Measurements from ENCODE around the gene CENPO. TPM values are rescaled to one million over a fixed set of nuclear protein-coding genes. Genes with fewer than 3 reads are reported as not detected.
"Not testable (repeated sequence)": the region's sequence is repeated elsewhere in the genome, so short reads cannot be mapped to it uniquely, and the experiment has no call there.

Gene CENPO
- total RNA-seq, 1 experiment from 2014 or later: 25.2 TPM

DNA sequence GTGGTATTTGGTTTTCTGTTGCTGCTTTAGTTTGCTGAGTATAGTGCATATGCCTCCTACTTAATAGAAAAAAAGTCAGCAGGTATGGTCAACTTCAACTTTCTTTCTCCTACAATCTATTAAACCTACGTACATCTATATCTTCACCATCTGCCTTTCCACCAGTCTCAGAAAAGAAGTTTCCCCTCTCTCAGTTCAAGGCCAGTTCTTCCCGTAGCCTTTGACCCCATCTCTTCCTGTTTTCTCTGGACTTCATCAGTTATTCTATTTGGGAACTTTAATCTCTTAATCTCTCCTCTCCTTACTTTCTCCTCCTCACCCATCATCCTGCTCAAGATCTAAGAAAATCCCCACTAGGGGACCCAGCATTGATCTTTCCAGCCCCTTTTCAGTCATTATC, 5.7 kb upstream of the CENPO start:
- DNase-seq (ENCODE audit: extremely low read depth, low read depth): no peak

DNA sequence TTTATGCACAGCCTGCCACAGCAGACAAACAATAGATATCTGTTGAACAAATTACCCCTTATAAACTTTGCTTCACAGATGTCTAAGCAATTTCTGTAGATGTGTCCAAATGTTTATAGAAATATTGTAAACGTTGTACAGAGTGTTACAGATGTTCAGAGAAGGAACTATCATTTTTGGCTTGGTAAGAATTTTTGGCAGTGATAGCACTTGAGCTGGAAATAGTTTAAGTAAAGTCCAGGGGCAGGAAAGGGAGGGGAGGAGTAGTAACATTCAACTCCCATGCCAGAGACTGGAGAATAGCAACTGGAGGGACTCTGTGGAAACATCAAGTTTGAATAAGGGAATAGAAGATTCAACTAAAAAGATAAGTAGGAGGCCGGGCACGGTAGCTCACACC, 4.4 kb upstream of the CENPO start:
- no peak for DNase-seq (ENCODE audit: extremely low read depth, low read depth)

DNA sequence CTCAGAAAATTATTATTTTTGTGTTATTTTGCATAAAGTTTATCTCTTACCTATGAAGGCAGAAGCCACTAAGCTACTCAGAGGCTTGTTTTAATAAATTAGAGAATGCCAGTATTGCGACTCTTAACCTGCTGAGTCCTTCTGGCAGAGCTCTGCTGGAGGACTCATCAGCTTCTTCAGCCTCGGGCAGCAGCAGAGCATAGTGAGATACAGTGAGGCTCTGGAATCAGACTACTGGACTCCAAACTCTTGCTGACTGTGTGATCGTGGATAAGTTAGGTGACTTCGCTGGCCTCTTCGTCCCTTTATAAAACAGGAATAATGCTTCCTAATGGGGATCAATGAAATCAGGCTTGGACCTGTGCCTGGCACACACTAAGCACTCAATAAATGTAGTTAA, 1.8 kb upstream of the CENPO start:
- no peak for DNase-seq (ENCODE audit: extremely low read depth, low read depth)

DNA sequence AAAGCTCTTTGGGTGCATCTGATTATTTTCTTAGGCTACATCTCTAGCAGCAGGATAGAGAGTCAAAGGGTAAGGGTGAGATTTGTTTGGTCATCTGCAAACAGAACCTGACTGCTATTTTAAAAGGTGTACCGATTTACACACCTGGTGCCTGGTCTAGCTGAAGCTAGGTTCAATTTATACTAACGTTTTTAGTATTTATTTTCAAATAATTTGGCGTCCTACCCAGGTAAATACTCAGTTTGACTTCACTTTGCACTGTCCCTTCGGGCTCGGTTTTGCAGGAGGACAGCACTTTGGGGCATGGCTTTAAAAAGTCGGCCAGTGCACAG, 717 bp upstream of the CENPO start:
- no peak for DNase-seq (ENCODE audit: extremely low read depth, low read depth)

DNA sequence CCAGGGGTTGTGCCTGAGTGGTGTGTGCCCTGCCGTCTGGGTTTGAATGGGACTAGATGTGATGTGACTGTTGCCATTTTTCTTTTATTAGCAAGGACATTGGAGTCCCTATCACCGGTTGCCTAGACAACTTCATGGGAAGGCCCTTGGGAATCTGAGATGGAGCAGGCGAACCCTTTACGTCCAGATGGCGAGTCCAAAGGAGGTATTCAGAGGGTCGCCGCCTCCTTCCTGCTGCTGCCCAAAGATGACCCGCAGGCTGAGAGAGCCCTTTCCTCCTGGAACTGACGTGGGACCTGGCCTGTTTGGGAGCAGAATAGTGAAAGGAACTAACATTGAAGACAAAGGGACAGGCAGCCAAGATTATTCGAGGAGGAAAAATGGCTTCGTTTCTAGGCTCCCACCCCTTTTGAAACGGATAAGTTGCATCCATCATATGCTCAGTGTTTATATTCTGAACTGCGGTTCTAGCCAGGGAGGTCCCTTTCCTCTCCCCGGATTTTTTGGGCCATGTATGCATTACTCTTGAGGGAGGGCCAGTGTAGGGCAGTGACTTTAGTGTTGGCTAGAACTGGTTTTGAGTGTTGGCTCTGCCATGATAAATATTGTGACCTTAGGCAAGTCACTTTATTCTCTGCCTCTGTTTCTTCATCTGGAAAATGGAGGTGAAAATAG, 673 bp downstream of the CENPO start:
- no peak for DNase-seq (ENCODE audit: extremely low read depth, low read depth)

DNA sequence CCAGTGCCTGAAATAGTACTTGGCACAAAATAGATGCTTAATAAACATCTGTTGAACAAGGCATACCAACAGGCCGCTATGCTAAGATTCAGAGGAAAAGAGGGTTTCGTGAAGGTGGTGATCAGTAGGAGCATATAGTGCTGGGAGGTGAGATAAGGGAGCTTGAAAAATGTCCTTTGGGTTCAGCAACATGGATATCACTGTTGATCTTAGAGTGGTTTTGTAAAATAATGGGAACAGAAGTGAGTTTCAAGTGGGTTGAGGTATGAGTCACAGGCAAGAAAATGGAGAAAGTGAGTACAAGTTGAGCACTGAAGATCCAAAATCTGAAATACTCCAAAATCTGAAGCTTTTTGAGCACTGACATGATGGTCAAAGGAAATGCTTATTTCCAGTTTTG, 4.4 kb downstream of the CENPO start:
- DNase-seq (ENCODE audit: extremely low read depth, low read depth): no peak

DNA sequence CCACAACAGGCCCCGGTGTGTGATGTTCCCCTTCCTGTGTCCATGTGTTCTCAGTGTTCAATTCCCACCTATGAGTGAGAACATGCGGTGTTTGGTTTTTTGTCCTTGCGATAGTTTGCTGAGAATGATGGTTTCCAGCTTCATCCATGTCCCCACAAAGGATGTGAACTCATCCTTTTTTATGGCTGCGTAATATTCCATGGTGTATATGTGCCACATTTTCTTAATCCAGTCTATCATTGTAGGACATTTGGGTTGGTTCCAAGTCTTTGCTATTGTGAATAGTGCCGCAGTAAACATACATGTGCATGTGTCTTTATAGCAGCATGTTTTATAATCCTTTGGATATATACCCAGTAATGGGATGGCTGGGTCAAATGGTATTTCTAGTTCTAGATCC, 7.3 kb downstream of the CENPO start:
- not testable (repeated sequence) for DNase-seq (ENCODE audit: extremely low read depth, low read depth)

DNA sequence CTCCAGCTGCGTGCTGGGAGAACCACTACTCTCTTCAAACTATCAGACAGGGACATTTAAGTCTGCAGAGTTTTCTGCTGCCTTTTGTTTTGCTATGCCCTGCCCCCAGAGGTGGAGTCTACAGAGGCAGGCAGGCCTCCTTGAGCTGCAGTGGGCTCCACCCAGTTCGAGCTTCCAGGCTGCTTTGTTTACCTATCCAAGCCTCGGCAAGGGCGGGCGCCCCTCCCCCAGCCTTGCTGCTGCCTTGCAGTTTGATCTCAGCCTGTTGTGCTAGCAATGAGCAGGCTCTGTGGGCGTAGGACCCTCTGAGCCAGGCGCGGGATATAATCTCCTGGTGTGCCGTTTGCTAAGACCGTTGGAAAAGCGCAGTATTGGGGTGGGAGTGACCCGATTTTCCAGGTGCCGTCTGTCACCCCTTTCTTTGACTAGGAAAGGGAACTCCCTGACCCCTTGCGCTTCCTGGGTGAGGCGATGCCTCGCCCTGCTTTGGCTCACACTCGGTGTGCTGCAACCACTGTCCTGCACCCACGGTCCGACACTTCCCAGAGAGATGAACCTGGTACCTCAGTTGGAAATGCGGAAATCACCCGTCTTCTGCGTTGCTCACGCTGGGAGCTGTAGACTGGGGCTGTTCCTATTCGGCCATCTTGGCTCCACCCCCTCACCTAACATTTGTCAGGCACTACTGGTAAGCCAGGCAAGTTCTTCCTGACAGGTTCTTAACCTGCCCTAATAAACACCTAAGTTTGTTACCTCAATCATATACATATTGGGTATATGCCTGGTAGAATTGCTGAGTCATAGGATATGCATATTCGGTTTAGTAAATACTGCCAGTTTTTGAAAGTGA, 12.8 kb downstream of the CENPO start:
- DNase-seq (ENCODE audit: extremely low read depth, low read depth): peak; percentile 65

DNA sequence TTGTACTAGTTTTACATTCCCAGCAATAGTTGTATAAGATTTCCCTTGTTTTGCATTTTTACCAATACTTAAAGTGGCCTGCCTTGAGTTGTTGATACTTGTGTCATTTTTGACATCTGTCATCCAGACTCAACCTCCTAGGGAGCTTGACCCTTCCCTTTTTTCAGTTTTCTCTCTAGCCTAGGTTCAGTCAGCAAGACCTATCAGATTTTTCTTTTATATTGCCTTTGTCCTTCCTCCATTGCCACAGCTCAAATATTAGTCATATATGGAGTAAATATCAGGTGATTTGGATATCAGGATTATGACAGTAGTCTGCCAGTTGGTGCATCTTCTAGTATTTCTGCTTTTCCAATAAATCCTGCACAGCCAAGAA, 13.4 kb downstream of the CENPO start:
- no peak for DNase-seq (ENCODE audit: extremely low read depth, low read depth)

DNA sequence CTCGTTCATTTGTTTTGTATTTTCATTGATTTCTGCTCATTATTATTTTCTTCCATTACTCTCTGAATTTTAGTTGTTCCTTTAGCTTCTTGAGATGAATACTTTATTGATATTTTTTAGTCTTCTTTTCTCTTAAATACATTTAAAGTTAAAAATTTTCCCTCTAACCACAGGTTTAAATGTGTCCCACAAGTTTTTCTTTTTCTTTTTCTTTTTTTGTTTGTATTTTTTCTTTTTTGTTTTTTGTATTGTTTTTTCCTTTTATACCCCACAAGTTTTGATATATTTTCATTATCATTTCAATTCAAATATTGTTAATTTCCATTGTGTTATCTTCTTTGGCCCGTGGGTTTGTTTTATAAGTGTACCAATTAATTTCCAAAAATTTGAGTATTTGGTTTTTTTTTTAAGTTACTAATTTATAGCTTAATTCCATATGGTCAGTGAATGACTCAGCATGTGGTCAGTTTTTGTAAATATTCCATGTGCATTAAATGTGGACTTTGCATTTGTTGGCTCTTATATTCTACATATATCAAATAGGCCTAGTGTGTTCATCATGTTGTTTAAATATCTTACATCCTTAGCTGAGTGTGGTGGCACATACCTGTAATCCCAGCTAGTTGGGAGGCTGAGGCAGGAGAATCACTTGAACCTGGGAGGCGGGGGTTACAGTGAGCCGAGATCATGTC, 16.2 kb downstream of the CENPO start:
- no peak for DNase-seq (ENCODE audit: extremely low read depth, low read depth)

DNA sequence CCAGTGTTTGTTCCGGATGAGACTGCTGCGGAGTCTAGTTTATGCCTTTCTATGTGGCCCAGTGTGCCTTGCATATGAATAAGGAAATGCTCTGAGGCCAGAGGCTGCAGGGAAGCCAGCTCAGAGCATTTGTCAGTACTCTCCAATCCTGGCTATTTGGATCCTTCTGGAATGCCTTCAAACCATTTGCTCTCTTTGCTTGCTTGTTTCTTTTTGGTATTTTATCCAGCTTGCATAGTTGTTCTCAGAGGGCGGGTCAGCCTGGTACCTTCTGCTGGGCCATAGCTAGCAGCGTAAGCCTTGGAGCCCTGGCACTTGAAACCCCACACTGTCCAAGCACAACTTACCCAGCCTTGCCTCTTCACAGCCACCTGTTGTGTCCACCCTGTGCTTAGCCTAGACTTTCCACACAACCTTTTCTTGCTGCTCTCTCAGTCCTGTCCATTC, 20.5 kb downstream of the CENPO start:
- DNase-seq (ENCODE audit: extremely low read depth, low read depth): no peak

DNA sequence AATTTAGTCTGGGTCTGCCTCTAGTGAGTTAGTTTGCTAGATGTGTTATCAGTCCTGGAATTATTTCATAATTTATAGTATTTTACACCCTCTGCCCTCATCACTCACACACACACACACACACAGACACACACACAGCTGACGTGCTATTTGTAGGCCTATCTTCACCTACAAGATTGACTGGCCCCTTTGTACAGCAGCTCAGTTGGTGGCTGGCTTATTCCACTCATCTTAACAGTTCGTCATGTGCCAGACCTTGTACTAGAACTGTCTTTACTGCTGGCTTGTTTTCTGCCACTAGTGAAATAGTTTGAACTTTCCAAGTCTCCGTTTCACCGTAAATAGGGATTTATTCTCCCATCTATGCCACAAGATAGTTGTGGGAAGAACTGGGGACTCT, 21.3 kb downstream of the CENPO start:
- no peak for DNase-seq (ENCODE audit: extremely low read depth, low read depth)

DNA sequence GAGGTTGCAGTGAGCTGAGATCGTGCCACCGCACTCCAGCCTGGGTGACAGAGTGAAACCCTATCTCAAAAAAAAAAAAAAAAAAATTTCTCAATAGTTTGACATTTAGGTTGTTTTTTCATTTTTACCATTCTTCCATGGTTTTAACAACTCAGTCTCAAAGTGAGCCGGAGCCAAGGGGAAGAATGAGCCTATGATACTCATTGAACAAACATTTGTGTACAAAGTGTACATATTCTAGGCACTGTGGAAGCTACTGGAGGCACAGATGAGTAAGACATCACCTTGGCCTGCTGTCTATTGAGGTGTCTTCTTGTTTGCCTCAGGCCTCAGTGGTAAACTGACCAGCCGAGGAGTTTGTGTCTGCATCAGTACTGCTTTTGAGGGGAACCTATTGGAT, 21.9 kb downstream of the CENPO start:
- DNase-seq (ENCODE audit: extremely low read depth, low read depth): no peak

DNA sequence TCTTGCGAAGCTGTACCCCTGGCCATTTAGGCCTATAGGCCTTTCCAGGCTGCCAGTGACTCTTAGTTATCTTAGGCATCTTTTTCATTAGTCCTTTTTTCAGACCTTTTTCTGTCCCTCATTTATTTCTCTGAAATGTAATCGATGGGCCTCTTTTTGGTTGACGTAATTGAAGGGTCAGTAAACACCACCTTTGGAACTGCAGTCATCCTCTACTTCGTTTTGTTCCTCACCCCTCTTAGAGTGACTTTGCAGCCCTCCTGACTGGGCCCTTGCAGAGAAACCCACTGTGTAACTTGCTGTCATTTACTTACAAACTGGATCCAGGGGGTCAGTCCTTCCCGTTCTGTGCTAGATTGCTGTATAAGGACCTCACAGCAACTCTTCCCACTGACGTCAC, 23.2 kb downstream of the CENPO start:
- no peak for DNase-seq (ENCODE audit: extremely low read depth, low read depth)

DNA sequence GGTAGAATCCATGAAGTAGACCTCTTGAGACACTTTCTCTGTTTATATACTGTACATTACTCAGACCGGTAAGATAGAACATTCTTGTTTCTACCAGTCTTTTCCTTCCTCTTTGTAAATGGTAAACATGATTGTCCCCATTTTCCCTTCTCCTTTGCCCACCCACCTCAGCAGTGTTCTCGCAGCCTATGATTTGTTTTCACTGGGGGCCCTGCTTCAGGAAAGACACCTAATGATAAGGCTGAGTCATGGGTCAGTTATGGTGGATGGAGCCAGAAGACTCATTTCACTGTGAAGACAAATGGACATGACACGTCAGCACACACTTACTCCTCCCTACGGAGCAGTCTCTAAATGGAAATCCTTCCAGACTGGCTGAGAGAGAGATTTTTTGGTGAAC, 23.7 kb downstream of the CENPO start:
- no peak for DNase-seq (ENCODE audit: extremely low read depth, low read depth)

DNA sequence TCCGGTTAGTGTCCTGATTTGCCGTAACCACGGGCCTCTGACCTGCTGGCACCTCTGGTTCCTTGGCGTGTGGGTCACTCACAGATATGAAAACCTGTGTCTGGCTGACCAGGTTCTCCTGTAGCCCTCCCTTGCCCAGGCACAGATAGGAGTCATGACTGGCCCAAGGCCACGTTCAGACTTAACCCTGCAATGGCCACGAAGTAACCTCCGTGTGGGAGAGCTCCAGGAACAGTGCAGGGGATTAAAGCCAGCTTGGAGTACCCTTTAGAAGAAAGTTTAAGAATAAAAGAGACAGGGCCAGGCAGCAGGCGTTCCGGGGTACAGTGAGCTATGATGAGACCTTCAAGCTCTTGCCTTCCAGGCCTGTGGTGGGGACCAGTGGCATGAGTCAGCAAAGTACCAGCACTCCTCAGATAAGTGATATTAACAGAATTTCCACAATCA, 25.5 kb downstream of the CENPO start:
- DNase-seq (ENCODE audit: extremely low read depth, low read depth): no peak

DNA sequence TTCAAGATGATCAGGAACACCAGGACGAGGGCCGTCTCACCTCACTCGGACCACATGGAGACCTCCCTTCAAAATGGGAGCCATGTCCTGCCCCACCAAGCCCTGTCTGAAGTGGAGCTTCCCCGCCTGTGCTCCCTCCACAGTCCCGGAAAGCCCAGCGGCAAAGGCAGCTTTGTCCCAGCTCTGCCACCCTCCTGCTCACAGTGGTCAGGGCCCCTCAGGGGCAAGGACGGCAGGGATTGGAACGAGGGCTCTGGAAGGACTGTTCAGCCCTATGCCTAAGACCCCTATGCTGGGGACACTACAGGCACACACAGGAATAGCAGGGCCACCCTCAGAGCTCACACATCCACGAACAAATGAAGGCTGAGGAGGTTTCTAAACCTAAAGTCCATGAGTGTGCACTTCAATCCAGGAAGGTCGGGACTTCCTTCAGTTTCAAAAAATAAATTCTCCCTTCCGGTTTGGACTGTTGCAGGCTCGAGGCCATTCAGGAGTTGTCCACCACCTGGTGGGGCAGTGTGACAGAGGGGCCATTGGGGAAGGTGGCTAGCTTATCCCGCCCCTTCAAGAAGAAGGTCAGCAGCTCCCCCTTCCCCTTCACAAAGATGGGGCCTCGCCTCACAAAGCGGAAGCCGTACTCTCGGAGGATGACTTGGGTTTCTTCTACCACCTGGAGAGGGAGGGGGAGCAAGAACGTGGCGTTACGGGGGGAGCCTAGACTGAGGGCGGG, 26.4 kb downstream of the CENPO start:
- no peak for DNase-seq (ENCODE audit: extremely low read depth, low read depth)

DNA sequence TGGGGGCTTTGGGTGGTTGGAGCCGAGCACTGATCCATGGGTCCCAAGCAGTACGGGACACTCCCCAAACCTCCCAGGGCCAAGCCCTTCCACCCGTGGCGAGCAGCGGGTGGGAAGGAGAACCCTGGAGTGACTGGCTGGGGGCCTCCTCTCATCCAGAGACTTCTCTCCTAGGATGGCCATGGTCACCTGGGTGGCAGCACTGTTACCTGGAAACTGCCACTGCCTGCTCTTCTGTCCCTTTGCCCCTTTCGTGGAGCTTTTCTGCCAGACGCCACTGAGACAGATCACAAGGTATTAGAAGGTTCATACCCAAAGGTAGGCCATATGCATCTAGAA, 26.9 kb downstream of the CENPO start:
- DNase-seq (ENCODE audit: extremely low read depth, low read depth): no peak

DNA sequence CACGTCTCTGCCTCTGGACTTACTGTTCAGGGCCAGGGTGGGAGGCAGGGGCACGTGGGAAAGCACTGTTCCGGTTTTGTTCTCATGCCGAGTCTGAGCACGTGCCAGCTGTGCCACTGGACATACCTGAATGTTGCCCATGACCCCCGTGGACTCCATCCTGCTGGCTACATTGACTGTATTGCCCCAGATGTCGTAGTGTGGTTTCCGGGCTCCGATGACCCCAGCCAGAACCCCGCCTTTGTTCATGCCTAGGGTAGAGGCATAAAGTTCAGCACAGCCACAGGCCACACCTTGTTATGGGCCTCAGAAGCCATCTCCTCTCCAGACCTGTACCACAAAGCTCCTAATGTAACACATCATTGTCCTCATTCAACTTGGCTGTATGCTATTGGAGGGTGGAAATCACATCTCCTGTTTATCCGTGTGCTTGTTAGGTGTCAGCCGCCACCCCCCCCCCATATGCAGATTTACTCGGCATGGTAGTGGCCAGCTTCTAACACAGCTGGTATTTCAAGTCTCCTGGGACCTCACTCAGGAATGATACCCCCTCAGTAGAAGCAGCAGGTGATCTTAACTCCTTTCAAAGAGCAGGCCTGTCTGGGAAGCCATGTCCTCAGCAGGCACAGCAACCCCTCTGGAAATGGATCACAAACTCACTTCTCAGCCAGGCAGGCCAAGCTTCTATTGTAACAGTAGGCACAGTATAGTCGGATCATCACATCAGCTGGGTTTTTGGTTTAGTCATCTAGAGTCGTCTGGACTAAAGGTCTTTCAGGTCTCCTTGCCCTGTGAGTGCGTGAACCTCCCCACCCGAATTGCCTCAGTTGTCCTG, 27.6 kb downstream of the CENPO start:
- no peak for DNase-seq (ENCODE audit: extremely low read depth, low read depth)

DNA sequence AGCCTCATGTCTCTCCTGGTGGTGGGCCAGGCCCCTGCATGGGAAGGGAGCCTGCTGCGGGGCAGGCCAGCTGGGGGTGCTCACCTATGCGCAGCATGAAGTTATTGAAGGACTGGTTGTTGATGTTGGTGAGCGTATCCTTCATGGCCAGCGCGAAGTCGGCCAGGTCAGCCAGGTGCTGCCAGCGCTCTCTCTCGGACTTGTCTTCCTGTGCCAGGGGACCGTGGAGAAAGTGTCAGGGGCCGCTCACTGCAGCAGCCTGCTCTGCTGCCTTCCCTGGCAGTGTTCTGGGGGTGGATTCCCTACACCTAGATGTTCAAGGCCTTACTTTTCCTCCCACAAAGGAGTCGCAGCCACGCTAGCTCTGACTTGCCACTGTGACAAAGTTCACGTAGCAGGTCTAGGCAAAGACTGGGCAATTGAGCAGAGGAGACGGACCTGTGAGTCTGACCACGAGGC, 28.2 kb downstream of the CENPO start:
- DNase-seq (ENCODE audit: extremely low read depth, low read depth): no peak

Data from NCI-H460 (cell line).